OCI-LY7 (cell line): ENCODE data around the gene GTPBP6. TPM values are rescaled to one million over a fixed set of nuclear protein-coding genes. Genes with fewer than 3 reads are reported as not detected.

Source experiments
- BruUV-seq: library from RNA; stranded (reverse); fragments of 400-500 nt; replicated peaks from 2 replicates; lab custom pipeline; 2021; lab: Mats Ljungman, UMichigan
- CTCF ChIA-PET: fragments of 300-600 bp; sonication (Branson Sonifier 250); formaldehyde crosslinking; loops from one replicate; lab custom pipeline; 2022; ENCODE audit warnings: antibody characterized with exemption; ENCODE audit not compliant: unreplicated experiment; lab: Charles Lee
- POLR2A ChIA-PET: fragments of 300-600 bp; sonication (Branson Sonifier 250); formaldehyde crosslinking; loops from one replicate; lab custom pipeline; 2022; ENCODE audit warnings: antibody characterized with exemption; lab: Charles Lee
- DNase-seq: peaks from one replicate; pipeline ENCODE4 v3.0.0-alpha.2; 2015; ENCODE audit warnings: low spot score
- H2AFZ ChIP-seq: fragments of 200-600 bp; sonication (generic), shearing (Covaris generic); 2 replicates; pipeline ENCODE4 v1.6.1; 2014; ENCODE audit warnings: mild to moderate bottlenecking, antibody characterized with exemption, low read length, moderate library complexity
- H3K27ac ChIP-seq: fragments of 200-600 bp; sonication (generic); 2 replicates; pipeline ENCODE4 v1.5.1; 2014; ENCODE audit warnings: mixed run types, low read depth, mild to moderate bottlenecking, moderate library complexity, low read length, inconsistent platforms; ENCODE audit not compliant: poor library complexity, severe bottlenecking
- H3K36me3 ChIP-seq: fragments of 200-600 bp; sonication (generic); 2 replicates; pipeline ENCODE4 v1.6.1; 2014; ENCODE audit warnings: mild to moderate bottlenecking, antibody characterized with exemption, low read length, moderate library complexity, mixed read lengths; ENCODE audit not compliant: insufficient read depth
- H3K4me1 ChIP-seq: fragments of 200-600 bp; sonication (generic); 2 replicates; pipeline ENCODE4 v1.5.1; 2014; ENCODE audit warnings: mild to moderate bottlenecking, low read length; ENCODE audit not compliant: insufficient read depth, poor library complexity, severe bottlenecking
- H3K4me2 ChIP-seq: fragments of 200-600 bp; sonication (generic); 2 replicates; pipeline ENCODE4 v1.6.1; 2014; ENCODE audit warnings: mild to moderate bottlenecking, low read length
- H3K4me3 ChIP-seq: fragments of 200-600 bp; sonication (generic); 2 replicates; pipeline ENCODE4 v1.5.1; 2014; ENCODE audit warnings: mild to moderate bottlenecking, low read depth, low read length; ENCODE audit not compliant: poor library complexity, severe bottlenecking
- H3K79me2 ChIP-seq: fragments of 200-600 bp; sonication (generic); 2 replicates; pipeline ENCODE4 v1.6.1; 2016; ENCODE audit warnings: low read depth, mild to moderate bottlenecking, low read length, moderate library complexity, mixed read lengths; ENCODE audit not compliant: insufficient read depth
- H3K9me2 ChIP-seq: fragments of 200-600 bp; sonication (generic); 2 replicates; pipeline ENCODE4 v1.6.1; 2016; ENCODE audit warnings: mild to moderate bottlenecking, low read length, mixed read lengths; ENCODE audit not compliant: insufficient read depth
- H3K9me3 ChIP-seq: fragments of 200-600 bp; sonication (generic); 2 replicates; pipeline ENCODE4 v1.6.1; 2014; ENCODE audit warnings: mild to moderate bottlenecking, mixed run types, low read length, mixed read lengths
- H4K20me1 ChIP-seq: fragments of 200-600 bp; sonication (generic); 2 replicates; pipeline ENCODE4 v1.6.1; 2014; ENCODE audit warnings: mild to moderate bottlenecking, antibody characterized with exemption, low read length, moderate library complexity, mixed read lengths; ENCODE audit not compliant: insufficient read depth
- CTCF ChIP-seq: fragments of 200-600 bp; sonication (generic); conservative IDR thresholded peaks from 2 replicates; pipeline ENCODE4 v1.5.1; 2014; ENCODE audit warnings: mild to moderate bottlenecking, antibody characterized with exemption, low read length, moderate library complexity, mixed read lengths
- EZH2phosphoT487 ChIP-seq: fragments of 200-600 bp; sonication (generic); IDR thresholded peaks from 2 replicates; pipeline ENCODE4 v1.6.1; 2018; ENCODE audit warnings: low read depth, borderline replicate concordance, mild to moderate bottlenecking, mixed run types, antibody characterized with exemption, low read length, moderate library complexity, mixed read lengths
- intact Hi-C: fragments of 100-400 bp; cut with micrococcal nuclease; formaldehyde crosslinking; loops from one replicate; pipeline ENCODE4 v1.10.0; 2022; ENCODE audit not compliant: unreplicated experiment
- total RNA-seq, 2 experiments: library from RNA; depleted of rRNA in 1 of 2; stranded (reverse); fragments of >200 nt in 1 of 2; shearing (Covaris generic) in 1 of 2; gene quantifications; 2 replicates each; pipeline ENCODE4 v1.2.3, GENCODE V29; 2014 to 2022

The GTPBP6 gene
- total RNA-seq, 2 experiments from 2014 or later: 36.3 to 53.6 TPM

GRCh38 chrX:338281-338835, 19.8 kb upstream of the GTPBP6 start:
- BruUV-seq: no TSS peak
- Histone ChIP-seq H3K9me3 (no peaks in the 10 kb centered on the region), H3K4me3 (no peak overlapping the region), H2AFZ (no peak overlapping the region), H3K27ac (no peak overlapping the region), H3K36me3 (peaks cover 75% of the 10 kb centered on the region), H3K79me2 (no peaks in the 10 kb centered on the region), H3K9me2 (no peaks in the 10 kb centered on the region), H4K20me1 (no peaks in the 10 kb centered on the region), H3K4me2 (no peak overlapping the region), H3K4me1 (no peaks in the 10 kb centered on the region)
- ChIA-PET POLR2A (no interaction called here), CTCF (no interaction called here)
- intact Hi-C loops: no loop called here
- TF ChIP-seq CTCF: no peak
- TF ChIP-seq EZH2phosphoT487: no peak
- no peak for DNase-seq

GRCh38 chrX:337331-337831, 18.8 kb upstream of the GTPBP6 start:
- H3K27ac ChIP-seq: no peak overlapping the region
- ChIA-PET CTCF (no interaction called here), POLR2A (no interaction called here)
- no peaks in the 10 kb centered on the region for H3K9me3 ChIP-seq
- intact Hi-C loops: no loop called here
- H3K9me2 ChIP-seq: no peaks in the 10 kb centered on the region
- H4K20me1 ChIP-seq: no peaks in the 10 kb centered on the region
- no peak overlapping the region for H3K4me2 ChIP-seq
- DNase-seq: no peak
- no peaks in the 10 kb centered on the region for H3K4me1 ChIP-seq
- peaks cover 85% of the 10 kb centered on the region for H3K36me3 ChIP-seq
- H2AFZ ChIP-seq: no peak overlapping the region
- no peak for TF ChIP-seq EZH2phosphoT487
- TF ChIP-seq CTCF: no peak
- no peak overlapping the region for H3K4me3 ChIP-seq
- no peaks in the 10 kb centered on the region for H3K79me2 ChIP-seq
- BruUV-seq: no TSS peak

- H3K9me2 ChIP-seq: no peaks in the 10 kb centered on the region
- no peaks in the 10 kb centered on the region for H3K79me2 ChIP-seq
- CTCF ChIA-PET: no interaction called here
Observed at GRCh38 chrX:336227-336626, 17.6 kb upstream of the GTPBP6 start.

More at GRCh38 chrX:336227-336626, 17.6 kb upstream of the GTPBP6 start:
- no peak for DNase-seq
- intact Hi-C loops: no loop called here
- BruUV-seq: no TSS peak
- Histone ChIP-seq H3K4me1 (no peaks in the 10 kb centered on the region), H3K27ac (no peak overlapping the region), H3K4me3 (no peak overlapping the region), H3K9me3 (no peaks in the 10 kb centered on the region), H2AFZ (no peak overlapping the region), H3K36me3 (peaks cover 77% of the 10 kb centered on the region), H3K4me2 (no peak overlapping the region), H4K20me1 (no peaks in the 10 kb centered on the region)
- POLR2A ChIA-PET: no interaction called here
- TF ChIP-seq CTCF (no peak), EZH2phosphoT487 (no peak)
